HCT116 (cell line): Measurements from ENCODE around the gene SESN3. TPM values are rescaled to one million over a fixed set of nuclear protein-coding genes. Genes with fewer than 3 reads are reported as not detected.

ENCODE experiments used
- ATAC-seq: fragments of 200-7000 bp; cut with Tn5 transposase; 2 replicates; pipeline ENCODE4 v1.9.1; 2020; ENCODE audit warnings: mild to moderate bottlenecking, moderate library complexity
- BruUV-seq: library from RNA; stranded (reverse); fragments of 400-500 nt; replicated peaks from 2 replicates; lab custom pipeline; 2021; lab: Mats Ljungman, UMichigan
- CTCF ChIA-PET: fragments of 300-600 bp; sonication (Branson Sonifier 250); formaldehyde crosslinking; loops from one replicate; lab custom pipeline; 2021; ENCODE audit warnings: antibody characterized with exemption; lab: Charles Lee
- POLR2A ChIA-PET: fragments of 300-600, 350-600 bp; sonication (Branson Sonifier 250); formaldehyde crosslinking; loops from one replicate; lab custom pipeline; 2021; ENCODE audit warnings: antibody characterized with exemption; lab: Charles Lee
- RAD21 ChIA-PET, 2 experiments: fragments of 300-600 bp; sonication (Branson Sonifier 250); formaldehyde crosslinking; loops; one replicate each; lab custom pipeline; 2023; ENCODE audit warnings: low total read pairs in 2 of 2; ENCODE audit not compliant: uncharacterized antibody in 2 of 2, unreplicated experiment in 2 of 2, low non-redundant PET in 1 of 2; lab: Charles Lee
- DNase-seq: peaks from one replicate; pipeline ENCODE4 v3.0.0-alpha.2; 2010; ENCODE audit warnings: low read depth, low spot score
- H2AFZ ChIP-seq: fragments of 200-600 bp; shearing (Covaris generic), sonication (generic); 2 replicates; pipeline ENCODE4 v1.6.1; 2017; ENCODE audit warnings: low read depth, mixed run types, mixed read lengths, antibody characterized with exemption, low read length; ENCODE audit not compliant: poor library complexity, severe bottlenecking
- H3K27ac ChIP-seq: 2 replicates; pipeline ENCODE4 v1.5.1; 2012; ENCODE audit warnings: low read depth, low read length
- H3K27me3 ChIP-seq: fragments of 200-600 bp; sonication (generic); 2 replicates; pipeline ENCODE4 v1.6.1; 2016; ENCODE audit warnings: mixed run types, low read length, mixed read lengths; ENCODE audit not compliant: insufficient read depth
- H3K36me3 ChIP-seq, 2 experiments: fragments of 200-500 bp in 1 of 2; fragments of 200-600 bp in 1 of 2; sonication (Bioruptor generic) in 1 of 2; sonication (generic) in 1 of 2; 2 replicates each; pipeline versions ENCODE4 v1.5.1 to v1.6.1; 2014 to 2016; ENCODE audit warnings: low read length in 2 of 2, inconsistent platforms in 1 of 2, mixed read lengths in 1 of 2, mixed run types in 1 of 2; ENCODE audit not compliant: insufficient read depth in 2 of 2, control insufficient read depth in 1 of 2
- H3K4me1 ChIP-seq, 2 experiments: fragments of 200-600 bp in 1 of 2; sonication (generic) in 1 of 2; 2 replicates each; pipeline versions ENCODE4 v1.5.1 to v1.6.1; 2012 to 2017; ENCODE audit warnings: low read length in 2 of 2, inconsistent platforms in 1 of 2, mild to moderate bottlenecking in 1 of 2, mixed read lengths in 1 of 2, mixed run types in 1 of 2, moderate library complexity in 1 of 2; ENCODE audit not compliant: insufficient read depth in 2 of 2, control insufficient read depth in 1 of 2
- H3K4me2 ChIP-seq: fragments of 200-600 bp; sonication (generic); 2 replicates; pipeline ENCODE4 v1.6.1; 2017; ENCODE audit warnings: mixed run types, low read length, mixed read lengths
- H3K4me3 ChIP-seq, 2 experiments: fragments of 200-600 bp in 1 of 2; sonication (generic) in 1 of 2; replicated peaks in 1 of 2; 2 replicates each; pipeline ENCODE4 v1.5.1; 2011 to 2016; ENCODE audit warnings: low read length in 2 of 2, control low read depth in 1 of 2, low read depth in 1 of 2, mild to moderate bottlenecking in 1 of 2, mixed read lengths in 1 of 2, mixed run types in 1 of 2
- H3K79me2 ChIP-seq: fragments of 200-600 bp; sonication (generic); 2 replicates; pipeline ENCODE4 v1.6.1; 2017; ENCODE audit warnings: mild to moderate bottlenecking, mixed run types, low read length, moderate library complexity, mixed read lengths; ENCODE audit not compliant: insufficient read depth
- H3K9ac ChIP-seq: fragments of 200-600 bp; sonication (generic); 2 replicates; pipeline ENCODE4 v1.6.1; 2016; ENCODE audit warnings: low read length, mixed read lengths
- H3K9me2 ChIP-seq: fragments of 200-600 bp; sonication (generic), shearing (Covaris generic); 2 replicates; pipeline ENCODE4 v1.6.1; 2017; ENCODE audit warnings: mixed run types, mild to moderate bottlenecking, moderate library complexity; ENCODE audit not compliant: insufficient read depth
- H3K9me3 ChIP-seq, 2 experiments: fragments of 200-500 bp in 1 of 2; fragments of 200-600 bp in 1 of 2; sonication (Bioruptor generic) in 1 of 2; sonication (generic) in 1 of 2; 2 replicates each; pipeline ENCODE4 v1.6.1; 2014 to 2017; ENCODE audit warnings: low read length in 2 of 2, mixed read lengths in 2 of 2, inconsistent platforms in 1 of 2, low read depth in 1 of 2, mild to moderate bottlenecking in 1 of 2, mixed run types in 1 of 2, moderate library complexity in 1 of 2; ENCODE audit not compliant: control insufficient read depth in 1 of 2, insufficient read depth in 1 of 2
- H4K20me1 ChIP-seq: fragments of 200-600 bp; sonication (generic), shearing (Covaris generic); 2 replicates; pipeline ENCODE4 v1.6.1; 2017; ENCODE audit warnings: mixed run types, mild to moderate bottlenecking, moderate library complexity; ENCODE audit not compliant: insufficient read depth
- ATF3 ChIP-seq: IDR thresholded peaks from 2 replicates; pipeline ENCODE4 v1.6.1; 2012
- CBX3 ChIP-seq: IDR thresholded peaks from 2 replicates; pipeline ENCODE4 v1.6.1; 2012; ENCODE audit warnings: low read depth
- CEBPB ChIP-seq: IDR thresholded peaks from 2 replicates; pipeline ENCODE4 v1.6.1; 2012; ENCODE audit warnings: low read depth
- CTCF ChIP-seq, 3 experiments: fragments of 200-600 bp in 1 of 3; sonication (generic) in 1 of 3; IDR thresholded peaks in 2 of 3; conservative IDR thresholded peaks in 1 of 3; 2 replicates each; pipeline ENCODE4 v1.5.1; 2012 to 2017; ENCODE audit warnings: low read depth in 2 of 3, low read length in 2 of 3, antibody characterized with exemption in 1 of 3, borderline replicate concordance in 1 of 3, control low read depth in 1 of 3, mild to moderate bottlenecking in 1 of 3, mixed read lengths in 1 of 3, mixed run types in 1 of 3, moderate library complexity in 1 of 3; ENCODE audit not compliant: insufficient read depth in 1 of 3
- EGR1 ChIP-seq: IDR thresholded peaks from 2 replicates; pipeline ENCODE4 v1.6.1; 2012; ENCODE audit warnings: low read depth
- JUND ChIP-seq: IDR thresholded peaks from 2 replicates; pipeline ENCODE4 v1.6.1; 2012
- MAX ChIP-seq: IDR thresholded peaks from 2 replicates; pipeline ENCODE4 v1.6.1; 2012
- POLR2A ChIP-seq: IDR thresholded peaks from 2 replicates; pipeline ENCODE4 v1.7.0; 2011; ENCODE audit warnings: borderline replicate concordance; ENCODE audit not compliant: insufficient read depth, insufficient read length; ENCODE audit errors: extremely low read depth
- POLR2AphosphoS5 ChIP-seq: IDR thresholded peaks from 2 replicates; pipeline ENCODE4 v1.6.1; 2011; ENCODE audit warnings: mild to moderate bottlenecking, low read depth, low read length, moderate library complexity
- RAD21 ChIP-seq: IDR thresholded peaks from 2 replicates; pipeline ENCODE4 v1.6.1; 2012; ENCODE audit warnings: low read depth, mild to moderate bottlenecking
- REST ChIP-seq: IDR thresholded peaks from 2 replicates; pipeline ENCODE4 v1.6.1; 2012; ENCODE audit warnings: low read depth
- SP1 ChIP-seq: IDR thresholded peaks from 2 replicates; pipeline ENCODE4 v1.6.1; 2012; ENCODE audit warnings: low read depth
- TCF7L2 ChIP-seq: IDR thresholded peaks from 2 replicates; pipeline ENCODE4 v1.7.0; 2011; ENCODE audit warnings: borderline replicate concordance, inconsistent platforms; ENCODE audit not compliant: insufficient read depth, insufficient read length; ENCODE audit errors: extremely low read depth
- ZBTB33 ChIP-seq: IDR thresholded peaks from 2 replicates; pipeline ENCODE4 v1.6.1; 2011; ENCODE audit warnings: mild to moderate bottlenecking, low read length, moderate library complexity; ENCODE audit not compliant: insufficient replicate concordance; ENCODE audit errors: extremely low read depth
- ZFX ChIP-seq: fragments of 450-650 bp; IDR thresholded peaks from 2 replicates; pipeline ENCODE4 v1.6.1; 2017
- ZNF274 ChIP-seq: fragments of 200-500 bp; sonication (Bioruptor generic); IDR thresholded peaks from 2 replicates; pipeline ENCODE4 v1.6.1; 2014; ENCODE audit warnings: mild to moderate bottlenecking, low read depth, low read length, inconsistent platforms
- intact Hi-C: fragments of 100-400 bp; cut with micrococcal nuclease; formaldehyde crosslinking; loops from 2 replicates; pipeline ENCODE4 v1.10.0; 2022
- total RNA-seq: library from RNA; stranded (reverse); gene quantifications from one replicate; pipeline ENCODE4 v1.2.1, GENCODE V29; 2021; ENCODE audit not compliant: unreplicated experiment

The SESN3 gene
- total RNA-seq, 1 experiment from 2014 or later, result 4.2 TPM

- TF ChIP-seq REST (no peak), ZNF274 (no peak), JUND (no peak), MAX (no peak), ATF3 (no peak), POLR2AphosphoS5 (no peak)
Observed at GRCh38 chr11:95266751-95267374, 35.9 kb upstream of the SESN3 start (continued).

GRCh38 chr11:95264881-95265280 is 33.9 kb upstream of the SESN3 start:
- ChIA-PET RAD21 (no interaction called here), POLR2A (no interaction called here), CTCF (no interaction called here)
- Histone ChIP-seq H3K9ac (no peak overlapping the region), H3K79me2 (no peaks in the 10 kb centered on the region), H4K20me1 (no peaks in the 10 kb centered on the region), H3K9me3 (no peaks in the 10 kb centered on the region), H3K4me3 (no peak overlapping the region), H3K4me2 (no peak overlapping the region), H3K4me1 (no peaks in the 10 kb centered on the region), H3K9me2 (no peaks in the 10 kb centered on the region), H3K27me3 (peaks cover 5% of the 10 kb centered on the region; the same call in 1 of the 2 replicates), H2AFZ (no peak overlapping the region), H3K27ac (no peak overlapping the region), H3K36me3 (no peaks in the 10 kb centered on the region)
- BruUV-seq, result no TSS peak
- TF ChIP-seq RAD21 (no peak), SP1 (no peak), JUND (no peak), CEBPB (no peak), ZFX (no peak), ZBTB33 (no peak), EGR1 (no peak), TCF7L2 (no peak), POLR2A (no peak), CBX3 (no peak), CTCF (IDR thresholded peaks at IDR 0.05 in 2 of 3, conservative IDR thresholded peaks at IDR 0.05 in 1 of 3; ENCODE audit: borderline replicate concordance in 1 of 3, insufficient read depth in 1 of 3, low read depth in 2 of 3, low read length in 2 of 3) (no peak)
- DNase-seq (no peak), ATAC-seq (no peak)
- intact Hi-C loops, result no loop called here
